LoVo (cell line): Measurements from ENCODE around the gene STARD7.
"Not testable (repeated sequence)": the region's sequence is repeated elsewhere in the genome, so short reads cannot be mapped to it uniquely, and the experiment has no call there.

ENCODE experiments used
- DNase-seq: peaks from one replicate; pipeline ENCODE4 v3.0.0-alpha.2; 2016; ENCODE audit warnings: low spot score

Gene STARD7

GRCh38 chr2:96236882-96237281 is 28.3 kb upstream of the STARD7 start:
- DNase-seq, result no peak

GRCh38 chr2:96233880-96234316 is 25.3 kb upstream of the STARD7 start:
- no peak for DNase-seq

DNA sequence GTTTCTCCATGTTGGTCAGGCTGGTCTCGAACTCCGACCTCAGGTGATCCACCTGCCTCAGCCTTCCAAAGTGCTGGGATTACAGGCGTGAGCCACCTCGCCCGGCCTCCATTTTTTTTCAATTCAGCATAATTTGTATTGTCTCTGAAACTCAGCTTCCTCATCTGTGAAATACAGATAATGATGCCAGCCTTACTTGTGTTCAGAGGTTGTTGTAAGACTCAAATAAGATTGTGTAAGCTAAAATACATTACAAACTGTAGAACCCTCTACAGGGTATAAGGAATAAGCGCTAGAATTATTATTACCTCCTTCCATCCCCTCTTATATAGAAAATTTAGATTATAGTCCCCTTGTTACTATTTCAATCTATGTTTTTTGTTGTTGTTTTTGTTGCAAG is 24.8 kb upstream of the STARD7 start:
- no peak for DNase-seq

- no peak for DNase-seq
Observed at GRCh38 chr2:96231316-96231715, 22.7 kb upstream of the STARD7 start.

- DNase-seq, result no peak
Observed at GRCh38 chr2:96225016-96225533, 16.4 kb upstream of the STARD7 start.

GRCh38 chr2:96221106-96221505 is 12.5 kb upstream of the STARD7 start:
- not testable (repeated sequence) for DNase-seq

DNA sequence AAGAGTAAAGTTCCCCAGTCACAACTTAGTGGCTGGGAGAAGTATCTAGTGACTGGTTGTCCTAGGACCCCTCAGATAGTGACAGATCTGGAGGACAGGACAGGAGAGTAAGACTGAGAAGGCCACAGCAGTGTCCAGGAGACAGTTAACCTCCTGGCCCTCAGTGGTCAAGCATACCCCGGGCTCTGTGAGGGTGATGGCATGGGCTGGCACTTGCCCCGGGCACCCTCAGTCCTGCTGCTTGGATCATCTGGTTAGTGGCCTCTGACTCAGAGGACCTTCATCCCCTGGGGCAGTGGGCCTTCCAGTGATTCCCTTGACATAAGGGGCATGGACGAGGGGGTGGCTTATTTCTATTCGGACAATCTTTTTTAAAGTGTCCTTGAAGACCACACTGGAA is 11.3 kb upstream of the STARD7 start:
- DNase-seq, result not testable (repeated sequence)

DNA sequence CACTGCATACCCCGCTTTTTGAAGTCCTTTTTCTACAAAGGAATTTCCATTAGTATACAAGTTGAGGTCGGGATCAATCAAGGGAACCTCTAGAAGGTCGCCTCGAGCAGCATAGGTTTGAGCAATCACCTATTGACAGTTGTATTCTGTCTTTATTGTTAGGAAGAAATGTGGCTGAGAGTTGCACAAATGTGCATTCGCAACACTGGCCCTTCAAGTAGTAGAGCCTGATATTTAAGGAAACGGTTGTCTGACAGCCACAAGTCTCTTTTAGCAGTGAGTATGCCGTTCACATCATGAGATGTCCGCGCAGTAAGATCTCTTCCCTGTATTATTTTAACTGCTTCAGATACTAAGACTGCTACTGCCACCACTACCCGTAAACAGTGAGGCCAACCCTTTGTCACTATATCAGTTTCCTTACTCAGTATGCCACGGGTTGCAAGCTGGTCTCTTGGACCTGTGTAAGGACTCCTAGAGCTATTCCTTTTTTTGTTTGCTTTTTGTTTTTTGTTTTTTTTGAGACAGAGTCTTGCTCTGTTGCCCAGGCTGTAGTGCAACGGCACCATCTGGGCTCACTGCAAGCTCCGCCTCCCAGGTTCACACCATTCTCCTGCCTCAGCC is 10.0 kb upstream of the STARD7 start:
- DNase-seq, result no peak

GRCh38 chr2:96214554-96214953 is 5.9 kb upstream of the STARD7 start:
- DNase-seq, result no peak

DNA sequence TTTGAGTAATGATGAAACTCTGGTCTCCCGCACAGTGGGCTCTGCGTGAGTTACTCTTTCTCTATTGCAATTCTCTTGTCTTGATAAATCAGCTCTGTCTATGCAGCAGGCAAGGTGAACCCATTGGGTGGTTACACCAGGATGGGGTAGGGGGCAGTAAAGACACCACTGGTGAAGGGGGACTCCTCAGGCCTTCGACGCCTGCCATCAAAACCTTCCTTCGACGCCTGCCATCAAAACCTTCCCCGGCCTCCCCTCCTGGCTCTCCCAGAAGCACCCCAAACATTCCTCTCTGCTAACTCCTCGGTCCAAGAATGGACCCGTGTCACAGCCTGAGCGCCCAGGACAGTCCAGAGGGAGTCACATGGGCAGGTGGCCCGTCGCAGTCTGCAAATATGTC is 4.8 kb upstream of the STARD7 start:
- no peak for DNase-seq

- DNase-seq, result no peak
Observed at GRCh38 chr2:96212339-96212738, 3.7 kb upstream of the STARD7 start.

GRCh38 chr2:96209729-96210085 is 1.1 kb upstream of the STARD7 start:
- DNase-seq, result no peak

- DNase-seq, result no peak
Observed at GRCh38 chr2:96209011-96209728, 543 bp upstream of the STARD7 start.

GRCh38 chr2:96207774-96208142 is 869 bp downstream of the STARD7 start:
- no peak for DNase-seq

GRCh38 chr2:96207073-96207773 is 1.4 kb downstream of the STARD7 start:
- DNase-seq, result no peak

GRCh38 chr2:96205888-96206287 is 2.7 kb downstream of the STARD7 start:
- DNase-seq, result no peak

DNA sequence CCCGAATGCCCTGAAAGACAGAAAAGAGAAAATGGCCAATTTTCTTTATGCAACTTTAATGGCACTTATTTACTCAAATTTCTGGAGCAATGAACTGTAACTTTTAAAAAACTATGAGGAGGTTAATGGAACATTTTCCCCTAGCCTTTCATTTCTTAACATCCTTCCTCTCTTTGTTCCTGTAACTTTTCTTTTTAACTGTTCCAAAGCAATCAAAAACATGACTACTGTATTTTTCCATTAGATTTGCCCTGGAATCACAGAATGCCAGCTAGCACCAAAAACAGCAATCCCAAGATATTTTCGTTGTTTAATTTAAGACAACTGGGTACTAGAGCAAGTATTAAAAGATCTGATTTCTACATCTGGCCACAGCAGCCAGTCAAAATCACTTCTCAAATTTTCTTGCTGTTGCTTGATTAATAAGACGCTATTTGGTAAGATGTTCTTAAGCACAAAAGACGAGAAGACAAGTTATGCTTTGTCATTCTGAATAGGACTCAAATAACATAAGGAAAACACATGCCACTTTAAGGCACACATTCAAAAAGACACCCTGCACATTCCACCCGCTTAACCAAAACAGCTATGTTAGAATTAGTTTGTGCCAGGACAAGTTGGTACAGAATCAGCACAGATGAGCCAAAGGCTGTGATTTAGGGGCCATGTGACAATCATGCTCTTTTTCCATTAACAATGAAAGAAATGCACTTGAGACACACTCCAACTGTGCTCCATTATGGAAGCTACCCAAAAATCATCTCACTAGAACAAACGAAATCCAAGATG is 3.6 kb downstream of the STARD7 start:
- no peak for DNase-seq

DNA sequence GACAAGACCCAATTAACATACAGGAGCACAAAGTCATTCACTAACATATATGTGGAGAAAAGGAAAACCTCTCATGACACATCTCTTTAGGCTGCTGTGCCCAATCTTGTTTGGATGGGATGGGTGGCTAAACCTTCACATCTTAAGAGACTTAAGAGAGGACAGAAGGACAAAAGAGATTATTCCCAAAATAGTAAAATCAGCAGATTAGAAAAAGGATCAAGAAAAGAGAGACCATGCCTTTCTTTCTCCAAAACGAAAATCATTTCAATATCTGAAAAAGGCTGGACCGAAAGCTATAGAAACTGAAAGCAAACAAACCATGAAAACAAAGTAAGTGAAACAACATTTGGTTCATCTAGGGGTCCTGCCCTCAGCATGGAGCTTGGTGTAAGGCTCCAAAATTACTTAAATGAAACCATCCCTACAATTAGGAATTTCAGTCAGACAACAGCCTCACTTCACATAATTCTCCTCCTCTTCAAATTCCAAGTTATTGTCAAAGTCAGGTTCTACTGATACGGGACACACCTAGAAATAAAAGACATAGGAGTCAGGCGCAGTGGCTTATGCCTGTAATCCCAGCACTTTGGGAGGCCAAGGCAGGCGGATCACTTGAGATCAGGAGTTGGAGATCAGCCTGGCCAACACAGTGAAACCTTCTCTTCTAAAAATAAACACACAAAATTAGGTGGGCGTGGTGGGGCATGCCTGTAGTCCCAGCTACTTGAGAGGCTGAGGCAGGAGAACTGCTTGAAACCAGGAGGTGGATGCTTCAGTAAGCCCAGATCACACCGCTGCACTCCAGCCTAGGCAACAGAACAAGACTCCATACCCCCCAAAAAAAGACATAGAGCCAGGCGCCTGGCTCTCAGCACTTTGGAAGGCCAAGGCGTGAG is 5.2 kb downstream of the STARD7 start:
- no peak for DNase-seq

DNA sequence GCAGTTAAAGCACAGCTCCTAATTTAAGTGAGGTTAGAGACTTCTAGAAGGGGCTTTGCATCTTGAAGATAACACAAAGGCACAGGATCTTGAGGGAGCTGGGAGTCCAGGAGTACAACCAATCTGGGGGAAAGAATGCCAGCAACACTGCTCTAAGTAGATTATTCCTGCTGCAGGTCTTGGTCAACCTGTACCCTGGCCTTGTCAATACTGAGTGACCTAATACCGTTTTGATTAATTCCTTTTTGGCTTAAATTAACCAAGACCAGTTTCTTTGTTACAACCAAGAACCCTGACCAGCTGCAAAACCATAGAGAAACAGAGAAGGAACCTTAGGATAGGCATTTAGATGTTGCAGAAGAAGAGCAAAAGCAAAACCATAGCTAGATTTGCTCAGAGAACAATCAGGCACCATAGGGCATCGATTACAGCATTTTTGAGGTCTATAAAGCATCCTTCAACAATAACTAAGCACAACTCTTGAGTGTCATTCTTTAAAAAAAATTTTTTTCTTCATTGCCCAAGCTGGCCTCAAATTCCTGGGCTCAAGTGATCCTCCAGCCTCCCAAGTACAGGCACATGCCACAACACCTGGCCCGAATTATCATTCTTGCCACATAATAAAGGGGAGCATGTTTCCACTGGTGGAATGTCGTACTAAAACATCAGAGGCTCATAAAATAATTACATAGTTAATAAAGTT is 6.3 kb downstream of the STARD7 start:
- DNase-seq, result no peak

DNA sequence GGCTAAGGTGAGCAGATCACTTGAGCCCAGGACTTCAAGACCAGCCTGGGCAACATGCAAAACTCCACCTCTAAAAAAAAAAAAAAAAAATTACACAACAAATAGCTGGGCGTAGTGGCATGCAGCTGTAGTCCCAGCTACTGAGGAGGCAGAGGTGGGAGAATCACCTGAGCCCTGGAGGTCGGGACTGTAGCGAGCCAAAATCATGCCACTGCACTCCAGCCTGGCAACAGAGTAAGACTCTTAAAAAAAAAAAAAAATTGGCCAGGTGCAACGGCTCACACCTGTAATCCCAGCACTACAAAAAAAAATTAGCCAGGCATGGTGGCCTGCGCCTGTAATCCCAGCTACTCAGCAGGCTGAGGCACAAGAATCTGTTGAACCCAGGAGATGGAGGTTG is 7.3 kb downstream of the STARD7 start:
- no peak for DNase-seq

DNA sequence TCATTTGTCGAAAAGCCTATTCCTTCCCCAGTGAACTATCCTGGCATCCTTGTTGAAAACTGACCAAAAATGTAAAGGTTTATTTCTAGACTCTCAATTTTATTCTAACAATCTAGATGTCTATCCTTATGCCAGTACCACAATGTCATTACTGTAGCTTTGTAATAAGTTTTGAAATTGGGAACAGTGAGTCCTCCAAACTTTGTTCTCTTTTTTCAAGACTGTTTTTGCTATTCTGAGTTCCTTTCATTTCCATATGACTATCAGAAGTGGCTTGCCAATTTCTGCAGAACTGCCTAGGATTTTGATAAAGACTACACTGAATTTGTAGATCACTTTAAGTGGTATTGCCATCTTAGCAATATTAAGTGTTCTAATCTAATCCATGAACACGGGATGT is 9.7 kb downstream of the STARD7 start:
- DNase-seq, result no peak
